K562 (cell line): ENCODE data around the gene FMN1. TPM values are rescaled to one million over a fixed set of nuclear protein-coding genes. Genes with fewer than 3 reads are reported as not detected.

ENCODE experiments used
- ATAC-seq: fragments of 200-7000 bp; cut with Tn5 transposase; 3 replicates; pipeline ENCODE4 v1.9.1; 2020; ENCODE audit warnings: moderate library complexity
- BruUV-seq: library from RNA; stranded (reverse); fragments of 400-500 nt; replicated peaks from 2 replicates; lab custom pipeline; 2021; lab: Mats Ljungman, UMichigan
- CTCF ChIA-PET: fragments of 300-600 bp; formaldehyde crosslinking; extraction: SDS; loops from one replicate; lab custom pipeline; 2021; ENCODE audit warnings: low intra/inter-chr PET ratio; lab: Yijun Ruan, JAX
- POLR2A ChIA-PET: fragments of 300-600, 350-650 bp; sonication (Branson Sonifier 250); formaldehyde crosslinking; extraction: SDS; loops from one replicate; lab custom pipeline; 2021; ENCODE audit warnings: antibody characterized with exemption, inconsistent platforms; lab: Yijun Ruan, JAX
- DNase-seq, 4 experiments: peaks; one replicate each; pipeline versions ENCODE4 v3.0.0 to v3.0.0-alpha.2; 2011 to 2018; ENCODE audit warnings: low spot score in 3 of 4, mixed read lengths in 3 of 4; ENCODE audit errors: extremely low read depth in 1 of 4
- FAIRE-seq: peaks from 2 replicates; lab custom pipeline; 2011; peaks lifted over from hg19 to GRCh38; lab: Jason Lieb, UNC
- H2AFZ ChIP-seq: 2 replicates; pipeline ENCODE4 v1.6.0; 2011; ENCODE audit warnings: low read depth, low read length, control low read depth, inconsistent platforms
- H3K27ac ChIP-seq: fragments of 200-600 bp; 3 replicates; pipeline ENCODE4 v1.8.0; 2011; ENCODE audit warnings: low read depth, mild to moderate bottlenecking, control low read depth, inconsistent platforms, low read length, moderate library complexity, mixed read lengths; ENCODE audit errors: extremely low read depth
- H3K27me3 ChIP-seq, 2 experiments: fragments of 300-600 bp in 1 of 2; 2 replicates in 1 of 2; 3 replicates in 1 of 2; pipeline versions ENCODE4 v1.6.0 to v1.8.0; 2011; ENCODE audit warnings: inconsistent platforms in 2 of 2, low read length in 2 of 2, mild to moderate bottlenecking in 1 of 2, mixed read lengths in 1 of 2, moderate library complexity in 1 of 2; ENCODE audit not compliant: control insufficient read depth in 2 of 2, insufficient read depth in 2 of 2
- H3K36me3 ChIP-seq: fragments of 300-600 bp; 3 replicates; pipeline ENCODE4 v1.8.0; 2011; ENCODE audit warnings: mild to moderate bottlenecking, low read length, inconsistent platforms; ENCODE audit not compliant: control insufficient read depth, insufficient read depth
- H3K4me1 ChIP-seq, 2 experiments: fragments of 200-600 bp in 1 of 2; replicated peaks in 1 of 2; 2 replicates in 1 of 2; 3 replicates in 1 of 2; pipeline versions ENCODE4 v1.5.1 to v1.8.0; 2011; ENCODE audit warnings: inconsistent platforms in 2 of 2, low read length in 2 of 2, mild to moderate bottlenecking in 1 of 2, mixed read lengths in 1 of 2, moderate library complexity in 1 of 2; ENCODE audit not compliant: control insufficient read depth in 2 of 2, insufficient read depth in 2 of 2
- H3K4me2 ChIP-seq: 2 replicates; pipeline ENCODE4 v1.6.1; 2011; ENCODE audit warnings: low read length, control low read depth, inconsistent platforms, mixed read lengths; ENCODE audit not compliant: insufficient read depth
- H3K4me3 ChIP-seq: fragments of 200-600 bp; sonication (generic), shearing (Covaris generic); 2 replicates; pipeline ENCODE4 v1.5.1; 2016; ENCODE audit warnings: control low read depth, inconsistent platforms
- H3K79me2 ChIP-seq: fragments of 200-600 bp; 3 replicates; pipeline ENCODE4 v1.8.0; 2011; ENCODE audit warnings: low read length, inconsistent platforms; ENCODE audit not compliant: control insufficient read depth, insufficient read depth
- H3K9ac ChIP-seq, 2 experiments: 2 replicates each; pipeline versions ENCODE4 v1.6.0 to v1.6.1; 2011; ENCODE audit warnings: low read depth in 2 of 2, low read length in 2 of 2, control low read depth in 1 of 2, inconsistent platforms in 1 of 2, mild to moderate bottlenecking in 1 of 2, mixed read lengths in 1 of 2; ENCODE audit not compliant: insufficient read depth in 1 of 2
- H3K9me1 ChIP-seq: one replicate; pipeline ENCODE4 v1.6.0; 2011; ENCODE audit warnings: inconsistent platforms, mild to moderate bottlenecking, low read length, moderate library complexity; ENCODE audit not compliant: control insufficient read depth, insufficient read depth
- H3K9me3 ChIP-seq: replicated peaks from 2 replicates; pipeline ENCODE4 v1.5.1; 2011; ENCODE audit warnings: low read depth, low read length, inconsistent platforms; ENCODE audit not compliant: control insufficient read depth, insufficient read depth
- H4K20me1 ChIP-seq: replicated peaks from 2 replicates; pipeline ENCODE4 v1.6.1; 2011; ENCODE audit warnings: low read length, inconsistent platforms, mixed read lengths; ENCODE audit not compliant: control insufficient read depth, insufficient read depth
- CCAR2 ChIP-seq: fragments of 200-400 bp; formaldehyde crosslinking; IDR thresholded peaks from 2 replicates; pipeline ENCODE4 v1.6.1; 2017; ENCODE audit warnings: mild to moderate bottlenecking, low read depth, low read length
- CGGBP1 ChIP-seq: fragments of 250-450 bp; sonication (Bioruptor Pico); IDR thresholded peaks from 2 replicates; pipeline ENCODE4 v1.9.0; 2021; ENCODE audit warnings: mild to moderate bottlenecking
- EZH2 ChIP-seq: IDR thresholded peaks from 2 replicates; pipeline ENCODE4 v1.6.1; 2012; ENCODE audit warnings: low read depth, mild to moderate bottlenecking, inconsistent platforms, low read length, borderline replicate concordance
- HMBOX1 ChIP-seq: sonication (generic); IDR thresholded peaks from 2 replicates; pipeline ENCODE4 v1.6.1; 2016
- MCM3 ChIP-seq: fragments of 450-650 bp; IDR thresholded peaks from 2 replicates; pipeline ENCODE4 v1.6.1; 2016
- PHF21A ChIP-seq: fragments of 450-650 bp; IDR thresholded peaks from 2 replicates; pipeline ENCODE4 v1.6.1; 2017; ENCODE audit warnings: low read depth, borderline replicate concordance
- ZNF354B ChIP-seq: fragments of 250-450 bp; sonication (Bioruptor Pico); IDR thresholded peaks from 2 replicates; pipeline ENCODE4 v1.4.0; 2020
- ZNF717 ChIP-seq: fragments of 250-450 bp; sonication (Bioruptor Pico); IDR thresholded peaks from 2 replicates; pipeline ENCODE4 v1.5.0; 2021
- WGBS: fragments of 100-300 bp; shearing (Covaris generic); methylation state at CpG from one replicate; pipeline ENCODE4 v1.1.6; 2016; ENCODE audit warnings: low coverage, mixed read lengths; ENCODE audit not compliant: insufficient coverage; ENCODE audit errors: missing lambda C conversion rate; 5-methylcytosine and 5-hydroxymethylcytosine counted together
- in situ Hi-C: fragments of 300-500 bp; cut with MboI; formaldehyde crosslinking; loops from 4 replicates; pipeline ENCODE4 v1.15.0; 2018; ENCODE audit warnings: inconsistent platforms, mixed read lengths
- intact Hi-C: fragments of 100-400 bp; cut with micrococcal nuclease; formaldehyde crosslinking; loops from 2 replicates; pipeline ENCODE4 v1.14.2; 2022
- polyA plus RNA-seq, 8 experiments: library from polyadenylated mRNA; depleted of rRNA in 4 of 8; stranded (reverse) in 5 of 8; unstranded in 3 of 8; fragments of >200 nt; fragmentation: Nextera tagmentation in 2 of 8; fragmentation: Illumina TruSeq in 1 of 8; extraction: Ambion mirVana in 2 of 8; extraction: Trizol in 1 of 8; gene quantifications; 2 replicates each; pipeline versions ENCODE4 v1.2.1 to v1.2.3, GENCODE V29; 2011 to 2014; ENCODE audit warnings: inconsistent platforms in 1 of 8, missing spikeins in 1 of 8
- total RNA-seq, 7 experiments: library from RNA; depleted of rRNA in 6 of 7; stranded (reverse); fragments of >200 nt in 6 of 7; fragmentation: Illumina TruSeq in 2 of 7; extraction: Trizol in 2 of 7; gene quantifications; 2 replicates each; pipeline versions ENCODE4 v1.2.1 to v1.2.3, GENCODE V29; 2011 to 2021; ENCODE audit warnings: low replicate concordance in 1 of 7
- TF ChIP-seq, protein P1 (sequence below): sonication (generic); formaldehyde crosslinking; IDR thresholded peaks from 2 replicates; pipeline ENCODE4 v1.8.1; 2023; ENCODE audit warnings: mild to moderate bottlenecking, missing genetic modification reagents
- TF ChIP-seq, protein P2 (sequence below), 2 experiments: fragments of 450-650 bp; IDR thresholded peaks; 2 replicates each; pipeline ENCODE4 v1.6.1; 2016

The FMN1 gene
- total and polyA plus RNA-seq, 9 of the 15 experiments (the other 6 are each of a cell fraction or from before 2014, with no cell fraction given): 0.03 to 0.07 (median 0.04) TPM; not detected in 6

GRCh38 chr15:33009026-33009425 lies 185.5 kb downstream of the FMN1 start:
- no peak overlapping the region for H3K9ac ChIP-seq
- no peak overlapping the region for H3K4me3 ChIP-seq
- ATAC-seq (no peak), FAIRE-seq (no peak), DNase-seq (no peak)
- TF ChIP-seq, protein P1, sequence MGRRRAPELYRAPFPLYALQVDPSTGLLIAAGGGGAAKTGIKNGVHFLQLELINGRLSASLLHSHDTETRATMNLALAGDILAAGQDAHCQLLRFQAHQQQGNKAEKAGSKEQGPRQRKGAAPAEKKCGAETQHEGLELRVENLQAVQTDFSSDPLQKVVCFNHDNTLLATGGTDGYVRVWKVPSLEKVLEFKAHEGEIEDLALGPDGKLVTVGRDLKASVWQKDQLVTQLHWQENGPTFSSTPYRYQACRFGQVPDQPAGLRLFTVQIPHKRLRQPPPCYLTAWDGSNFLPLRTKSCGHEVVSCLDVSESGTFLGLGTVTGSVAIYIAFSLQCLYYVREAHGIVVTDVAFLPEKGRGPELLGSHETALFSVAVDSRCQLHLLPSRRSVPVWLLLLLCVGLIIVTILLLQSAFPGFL (CRISPR knock-in tag): no peak
- TF ChIP-seq PHF21A (no peak), HMBOX1 (no peak), CGGBP1 (no peak), EZH2 (no peak), ZNF717 (CRISPR knock-in tag) (no peak), ZNF354B (CRISPR knock-in tag) (no peak), CCAR2 (no peak), MCM3 (no peak)
- TF ChIP-seq, protein P2, sequence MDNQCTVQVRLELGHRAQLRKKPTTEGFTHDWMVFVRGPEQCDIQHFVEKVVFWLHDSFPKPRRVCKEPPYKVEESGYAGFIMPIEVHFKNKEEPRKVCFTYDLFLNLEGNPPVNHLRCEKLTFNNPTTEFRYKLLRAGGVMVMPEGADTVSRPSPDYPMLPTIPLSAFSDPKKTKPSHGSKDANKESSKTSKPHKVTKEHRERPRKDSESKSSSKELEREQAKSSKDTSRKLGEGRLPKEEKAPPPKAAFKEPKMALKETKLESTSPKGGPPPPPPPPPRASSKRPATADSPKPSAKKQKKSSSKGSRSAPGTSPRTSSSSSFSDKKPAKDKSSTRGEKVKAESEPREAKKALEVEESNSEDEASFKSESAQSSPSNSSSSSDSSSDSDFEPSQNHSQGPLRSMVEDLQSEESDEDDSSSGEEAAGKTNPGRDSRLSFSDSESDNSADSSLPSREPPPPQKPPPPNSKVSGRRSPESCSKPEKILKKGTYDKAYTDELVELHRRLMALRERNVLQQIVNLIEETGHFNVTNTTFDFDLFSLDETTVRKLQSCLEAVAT (IDR thresholded peaks at IDR 0.05): no peak
- no TSS peak for BruUV-seq
- no peaks in the 10 kb centered on the region for H3K9me3 ChIP-seq
- ChIA-PET CTCF (no interaction called here), POLR2A (no interaction called here)
- no peak overlapping the region for H3K27ac ChIP-seq
- intact Hi-C loops: no loop called here
- H3K9me1 ChIP-seq: no peaks in the 10 kb centered on the region
- no peak overlapping the region for H3K4me2 ChIP-seq
- 0% methylated on average over 5 of the region's 5 CpGs for WGBS
- in situ Hi-C loops: no loop called here
- no peaks in the 10 kb centered on the region for H3K4me1 ChIP-seq
- H3K27me3 ChIP-seq: no peaks in the 10 kb centered on the region
- H2AFZ ChIP-seq: no peak overlapping the region
- no peaks in the 10 kb centered on the region for H3K79me2 ChIP-seq
- H3K36me3 ChIP-seq: no peaks in the 10 kb centered on the region
- H4K20me1 ChIP-seq: no peaks in the 10 kb centered on the region
